ENCODE results near the gene FSIP1.
A peak's percentile ranks its signal among the peaks of the same experiment; 100 is the strongest.

DNA sequence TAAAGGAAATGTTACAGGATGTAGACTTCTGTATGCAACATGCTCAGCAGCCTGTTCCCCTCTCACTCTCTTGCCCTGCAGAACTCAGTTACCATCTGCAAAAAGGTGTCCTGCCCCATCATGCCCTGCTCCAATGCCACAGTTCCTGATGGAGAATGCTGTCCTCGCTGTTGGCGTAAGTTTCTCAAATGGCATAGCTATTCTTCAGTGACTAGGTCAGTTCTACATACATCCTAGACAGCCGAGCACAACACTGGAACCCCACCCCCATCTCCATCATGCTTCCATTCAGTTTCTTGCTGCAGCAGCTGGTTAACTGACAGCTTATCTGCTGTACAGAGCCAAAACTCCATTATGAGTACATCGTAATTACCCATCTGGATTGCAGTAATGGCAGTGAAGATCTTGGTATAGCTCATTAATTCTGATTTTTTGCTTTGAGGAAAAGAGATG, 197.2 kb downstream of the FSIP1 start:
- TF ChIP-seq, protein P1, sequence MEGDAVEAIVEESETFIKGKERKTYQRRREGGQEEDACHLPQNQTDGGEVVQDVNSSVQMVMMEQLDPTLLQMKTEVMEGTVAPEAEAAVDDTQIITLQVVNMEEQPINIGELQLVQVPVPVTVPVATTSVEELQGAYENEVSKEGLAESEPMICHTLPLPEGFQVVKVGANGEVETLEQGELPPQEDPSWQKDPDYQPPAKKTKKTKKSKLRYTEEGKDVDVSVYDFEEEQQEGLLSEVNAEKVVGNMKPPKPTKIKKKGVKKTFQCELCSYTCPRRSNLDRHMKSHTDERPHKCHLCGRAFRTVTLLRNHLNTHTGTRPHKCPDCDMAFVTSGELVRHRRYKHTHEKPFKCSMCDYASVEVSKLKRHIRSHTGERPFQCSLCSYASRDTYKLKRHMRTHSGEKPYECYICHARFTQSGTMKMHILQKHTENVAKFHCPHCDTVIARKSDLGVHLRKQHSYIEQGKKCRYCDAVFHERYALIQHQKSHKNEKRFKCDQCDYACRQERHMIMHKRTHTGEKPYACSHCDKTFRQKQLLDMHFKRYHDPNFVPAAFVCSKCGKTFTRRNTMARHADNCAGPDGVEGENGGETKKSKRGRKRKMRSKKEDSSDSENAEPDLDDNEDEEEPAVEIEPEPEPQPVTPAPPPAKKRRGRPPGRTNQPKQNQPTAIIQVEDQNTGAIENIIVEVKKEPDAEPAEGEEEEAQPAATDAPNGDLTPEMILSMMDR (IDR thresholded peaks at IDR 0.05), result no peak
- peak in 1 of 2 donors; percentile 59 for TF ChIP-seq POLR2AphosphoS5 (IDR thresholded peaks at IDR 0.05)
- TF ChIP-seq EP300 (IDR thresholded peaks at IDR 0.05), result no peak
